Heart right ventricle (tissue), 16 donors: ENCODE results near the gene ARPIN. TPM values are rescaled to one million over a fixed set of nuclear protein-coding genes. Genes with fewer than 3 reads are reported as not detected.

Experiments
- ATAC-seq, 8 donors: fragments of 200-7000 bp; cut with Tn5 transposase; one replicate each; pipeline ENCODE4 v1.9.1; 2020; ENCODE audit warnings: mild to moderate bottlenecking in 8 of 8, moderate library complexity in 8 of 8, moderate number of reproducible peaks in 1 of 8
- DNase-seq, 2 donors: peaks; one replicate each; pipeline ENCODE4 v3.0.0-alpha.2; 2020
- H3K27ac ChIP-seq, 10 donors: fragments of 200-600 bp; sonication (generic) in 2 of 10; one replicate each; pipeline versions ENCODE4 v1.5.0 to v1.8.0; 2020 to 2022; ENCODE audit warnings: mild to moderate bottlenecking in 3 of 10
- H3K27me3 ChIP-seq, 7 donors: fragments of 200-600 bp; one replicate each; pipeline ENCODE4 v1.8.0; 2021 to 2022; ENCODE audit warnings: mild to moderate bottlenecking in 2 of 7
- H3K36me3 ChIP-seq, 9 donors: fragments of 200-600 bp; sonication (generic) in 1 of 9; one replicate each; pipeline versions ENCODE4 v1.5.0 to v1.8.0; 2020 to 2022; ENCODE audit warnings: mild to moderate bottlenecking in 2 of 9
- H3K4me1 ChIP-seq, 9 donors: fragments of 200-600 bp; sonication (generic) in 1 of 9; one replicate each; pipeline versions ENCODE4 v1.5.0 to v1.8.0; 2020 to 2022; ENCODE audit warnings: mild to moderate bottlenecking in 4 of 9
- H3K4me3 ChIP-seq, 10 donors: fragments of 200-600 bp; sonication (generic) in 2 of 10; one replicate each; pipeline versions ENCODE4 v1.5.0 to v1.8.0; 2020 to 2022; ENCODE audit warnings: mild to moderate bottlenecking in 7 of 10, moderate library complexity in 2 of 10
- H3K9me3 ChIP-seq, 11 donors: fragments of 200-600 bp in 10 of 11; sonication (generic) in 2 of 11; one replicate each; pipeline versions ENCODE4 v1.5.0 to v1.8.0; 2013 to 2022; ENCODE audit warnings: mild to moderate bottlenecking in 2 of 11, control low read depth in 1 of 11, moderate library complexity in 1 of 11
- WGBS, 2 donors: extraction: QIAGEN DNeasy Blood & Tissue Kit; methylation state at CpG; one replicate each; pipeline ENCODE4 v1.1.7; 2013; ENCODE audit warnings: inconsistent platforms in 1 of 2; 5-methylcytosine and 5-hydroxymethylcytosine counted together
- intact Hi-C, 10 donors: fragments of 100-400 bp; cut with DNase I; formaldehyde crosslinking; loops; one replicate each; pipeline versions ENCODE4 v1.11.1 to v1.14.2; 2022
- microRNA-seq, 2 donors: library from miRNA; unstranded; fragments of <30 nt; microRNA quantifications; one replicate each; pipeline ENCODE4 v1.2.0, GENCODE V29; 2021
- polyA plus RNA-seq, 2 donors: library from polyadenylated mRNA; stranded (reverse); fragments of 200-250 nt; gene quantifications; one replicate each; pipeline ENCODE4 v1.2.3, GENCODE V29; 2013
- total RNA-seq, 10 donors: library from RNA; stranded (reverse); fragmentation: NEBNext Ultra II Directional in 3 of 10; extraction: Animal tissue kit (Norgen Biotek cat#: 25700) in 3 of 10; gene quantifications; one replicate each; pipeline versions ENCODE4 v1.2.1 to v1.2.4, GENCODE V29; 2021 to 2023
- TF ChIP-seq, protein P1 (sequence below), 9 donors: fragments of 200-600 bp; sonication (generic) in 2 of 9; IDR thresholded peaks; one replicate each; pipeline versions ENCODE4 v1.5.0 to v1.8.0; 2021 to 2022; ENCODE audit warnings: antibody characterized with exemption in 9 of 9, mild to moderate bottlenecking in 5 of 9, moderate library complexity in 1 of 9
- donor health status: Arrhythmogenic right ventricular cardiomyopathy.
- donor health status: ischemic (EF 13 %, LVEDD 7.1; RV severe dilation, severe dysfunction).
- donor health status: healthy with polysubstance abuse.
- donor health status: DM: no; HTN: yes; CAD: no.
- donor health status: DM: no; HTN: no; CAD: no.
- donor health status: ischemic (EF 25% LVEDD 6.9; RV normal size, moderate dysfunction).
- donor health status: ischemic (EF 25% LVEDD 5.7; RV mildly dilated, moderate dysfunction).
- donor health status: healthy.
- donor health status: DM: yes; HTN: yes; CAD: no.
- donor health status: Ischemic cardiomyopathy.
- donor health status: ischemic (EF 35%, LVEDD 5.7; RV mildly dilated, moderate dysfunction).
- donor health status: nonischemic (EF 11% LVEDD 7.7; RV severe dilation, severe dysfunction).
- donor health status: DM: yes; HTN: yes; CAD: no.
- donor health status: PGD.
- donor health status: ischemic (EF 29% LVEDD 5.4; RV normal size, mild dysfunction).
- donor health status: nonischemic (EF 23%, LVEDD 6.1; RV moderate dilation, normal function).

Gene ARPIN
- total and polyA plus RNA-seq, 12 donors: 4.6 to 12.8 (median 11.0) TPM

DNA sequence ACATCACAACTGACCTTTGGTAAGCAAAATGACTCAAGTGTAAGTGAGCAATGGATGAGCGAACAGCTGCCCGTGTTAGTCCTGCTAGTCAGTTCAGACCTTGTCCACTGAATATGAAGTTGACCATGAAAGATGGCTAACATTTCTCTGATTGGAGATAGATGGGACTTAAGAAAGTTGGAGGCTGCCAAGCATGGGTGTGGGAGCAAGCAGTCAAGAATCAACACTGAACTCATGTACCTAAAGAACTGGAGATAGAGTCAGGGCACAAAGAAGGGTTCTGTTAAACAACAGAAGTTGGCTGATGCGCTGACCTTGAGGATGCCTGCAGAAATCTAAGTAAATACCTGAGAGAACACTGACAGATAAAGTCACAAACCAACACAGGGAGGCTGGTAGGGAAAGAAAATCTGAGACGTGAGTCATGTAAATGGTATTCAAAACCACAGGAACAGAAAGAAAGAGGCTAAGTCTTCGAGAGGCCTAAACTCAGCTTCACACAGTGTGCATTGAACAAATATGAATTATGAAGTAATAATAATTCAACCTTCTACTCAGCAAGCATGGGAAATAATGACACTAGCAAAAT lies 67.4 kb downstream of the ARPIN start:
- Histone ChIP-seq H3K9me3 (no peaks in the 10 kb centered on the region), H3K27ac (peak overlapping the region in 1 of 10 donors; percentile 7), H3K4me1 (peaks cover 0 to 56% (median 0%) of the 10 kb centered on the region in 9 donors), H3K27me3 (no peaks in the 10 kb centered on the region), H3K4me3 (no peak overlapping the region), H3K36me3 (peaks cover 0 to 82% (median 6%) of the 10 kb centered on the region in 9 donors)
- 83 to 88% methylated on average over 5 of the region's 5 CpGs for WGBS, 2 donors
- TF ChIP-seq, protein P1, sequence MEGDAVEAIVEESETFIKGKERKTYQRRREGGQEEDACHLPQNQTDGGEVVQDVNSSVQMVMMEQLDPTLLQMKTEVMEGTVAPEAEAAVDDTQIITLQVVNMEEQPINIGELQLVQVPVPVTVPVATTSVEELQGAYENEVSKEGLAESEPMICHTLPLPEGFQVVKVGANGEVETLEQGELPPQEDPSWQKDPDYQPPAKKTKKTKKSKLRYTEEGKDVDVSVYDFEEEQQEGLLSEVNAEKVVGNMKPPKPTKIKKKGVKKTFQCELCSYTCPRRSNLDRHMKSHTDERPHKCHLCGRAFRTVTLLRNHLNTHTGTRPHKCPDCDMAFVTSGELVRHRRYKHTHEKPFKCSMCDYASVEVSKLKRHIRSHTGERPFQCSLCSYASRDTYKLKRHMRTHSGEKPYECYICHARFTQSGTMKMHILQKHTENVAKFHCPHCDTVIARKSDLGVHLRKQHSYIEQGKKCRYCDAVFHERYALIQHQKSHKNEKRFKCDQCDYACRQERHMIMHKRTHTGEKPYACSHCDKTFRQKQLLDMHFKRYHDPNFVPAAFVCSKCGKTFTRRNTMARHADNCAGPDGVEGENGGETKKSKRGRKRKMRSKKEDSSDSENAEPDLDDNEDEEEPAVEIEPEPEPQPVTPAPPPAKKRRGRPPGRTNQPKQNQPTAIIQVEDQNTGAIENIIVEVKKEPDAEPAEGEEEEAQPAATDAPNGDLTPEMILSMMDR (IDR thresholded peaks at IDR 0.05): no peak
- ATAC-seq (no peak), DNase-seq (no peak)
- intact Hi-C loops: no loop called here

Small RNA genes lying within 50 kb of the gene (microRNA-seq; reads per million reads assigned to microRNA genes)
- gene MIR5009: 0 to 0.51 reads per million in 2 donors
- 0 reads per million in 2 donors for gene MIR5094

Other genes with a start within 250 kb of the ARPIN start
- 10 to 100 TPM in 4 of 10 donors, 1 to 10 TPM in 4, under 1 TPM in 2; 0.30 to 45.3 (median 6.1) TPM for gene PLIN1, start 233.6 kb downstream of the ARPIN start, total RNA-seq
- gene PLIN1, start 233.6 kb downstream of the ARPIN start, polyA plus RNA-seq: 10 to 100 TPM; 13.2 to 15.7 TPM
- 10 to 100 TPM in 1 of 10 donors, 1 to 10 TPM in 9; 6.0 to 14.3 (median 9.0) TPM for gene PEX11A, start 222.2 kb downstream of the ARPIN start, total RNA-seq
- gene PEX11A, start 222.2 kb downstream of the ARPIN start, polyA plus RNA-seq: 1 to 10 TPM; 7.0 to 7.3 TPM
- under 1 TPM in 2 of 10 donors, not detected in 8; 0.15 TPM for gene WDR93, start 222.1 kb downstream of the ARPIN start, total RNA-seq
- gene WDR93, start 222.1 kb downstream of the ARPIN start, polyA plus RNA-seq: under 1 TPM in 1 of 2 donors, not detected in 1; 0.09 TPM
- 1 to 10 TPM; 1.3 to 7.6 (median 5.6) TPM for gene MESP1, start 161.7 kb downstream of the ARPIN start, total RNA-seq
- gene MESP1, start 161.7 kb downstream of the ARPIN start, polyA plus RNA-seq: 1 to 10 TPM; 1.3 to 9.2 TPM
- gene MESP2, start 136.6 kb downstream of the ARPIN start, total RNA-seq: under 1 TPM in 5 of 10 donors, not detected in 5; 0.21 to 0.52 (median 0.32) TPM
- gene MESP2, start 136.6 kb downstream of the ARPIN start, polyA plus RNA-seq: under 1 TPM; 0.04 to 0.73 TPM
- gene ANPEP, start 98.1 kb downstream of the ARPIN start, total RNA-seq: 10 to 100 TPM in 1 of 10 donors, 1 to 10 TPM in 8, under 1 TPM in 1; 0.77 to 17.8 (median 2.4) TPM
- 1 to 10 TPM; 6.1 to 9.9 TPM for gene ANPEP, start 98.1 kb downstream of the ARPIN start, polyA plus RNA-seq
- gene AP3S2, start 19.0 kb downstream of the ARPIN start, total RNA-seq: 10 to 100 TPM; 37.0 to 55.5 (median 46.1) TPM
- 10 to 100 TPM; 16.8 to 19.2 TPM for gene AP3S2, start 19.0 kb downstream of the ARPIN start, polyA plus RNA-seq
- 10 to 100 TPM in 1 of 10 donors, 1 to 10 TPM in 9; 2.8 to 19.8 (median 3.9) TPM for gene ZNF710, start 88.4 kb upstream of the ARPIN start, total RNA-seq
- gene ZNF710, start 88.4 kb upstream of the ARPIN start, polyA plus RNA-seq: 10 to 100 TPM in 1 of 2 donors, 1 to 10 TPM in 1; 3.3 to 11.0 TPM
- gene IDH2, start 189.5 kb upstream of the ARPIN start, total RNA-seq: 1,000 to 10,000 TPM in 4 of 10 donors, 100 to 1,000 TPM in 6; 731 to 1,135 (median 971) TPM
- gene IDH2, start 189.5 kb upstream of the ARPIN start, polyA plus RNA-seq: 100 to 1,000 TPM; 279 to 401 TPM